AG10803 (cell line): ENCODE results near the gene TBC1D32.

Experiments used
- DNase-seq: peaks from one replicate; pipeline ENCODE4 v3.0.0; 2010; ENCODE audit warnings: low read depth
- H3K4me3 ChIP-seq: 2 replicates; pipeline ENCODE4 v1.5.1; 2011; ENCODE audit warnings: mild to moderate bottlenecking, low read length, control low read depth
- CTCF ChIP-seq: conservative IDR thresholded peaks from 2 replicates; pipeline ENCODE4 v1.5.1; 2011; ENCODE audit warnings: mild to moderate bottlenecking, low read length, control low read depth, inconsistent platforms

TBC1D32 gene

GRCh38 chr6:121356575-121356974 is 22.3 kb upstream of the TBC1D32 start:
- no peak overlapping the region for H3K4me3 ChIP-seq
- TF ChIP-seq CTCF: no peak
- DNase-seq: no peak

GRCh38 chr6:121354764-121355163 is 20.5 kb upstream of the TBC1D32 start:
- TF ChIP-seq CTCF: peak; percentile 32
- H3K4me3 ChIP-seq: no peak overlapping the region
- DNase-seq: no peak

GRCh38 chr6:121352941-121353340 is 18.7 kb upstream of the TBC1D32 start:
- no peak for DNase-seq
- no peak for TF ChIP-seq CTCF

GRCh38 chr6:121351916-121352315 is 17.6 kb upstream of the TBC1D32 start:
- no peak for DNase-seq
- TF ChIP-seq CTCF: no peak
- no peak overlapping the region for H3K4me3 ChIP-seq

More at GRCh38 chr6:121352941-121353340, 18.7 kb upstream of the TBC1D32 start:
- no peak overlapping the region for H3K4me3 ChIP-seq

GRCh38 chr6:121349596-121349995 is 15.3 kb upstream of the TBC1D32 start:
- H3K4me3 ChIP-seq: no peak overlapping the region
- TF ChIP-seq CTCF: no peak
- no peak for DNase-seq

GRCh38 chr6:121347484-121347883 is 13.2 kb upstream of the TBC1D32 start:
- H3K4me3 ChIP-seq: no peak overlapping the region
- no peak for DNase-seq
- no peak for TF ChIP-seq CTCF

- H3K4me3 ChIP-seq: no peak overlapping the region
- no peak for DNase-seq
- TF ChIP-seq CTCF: no peak
Observed at GRCh38 chr6:121344539-121344938, 10.3 kb upstream of the TBC1D32 start.
